Measurements from ENCODE around the gene ERBB4. TPM values are rescaled to one million over a fixed set of nuclear protein-coding genes. Genes with fewer than 3 reads are reported as not detected.

Gene ERBB4
- polyA plus RNA-seq, 2 of the 4 experiments (the other 2 are of a cell fraction) = not detected

DNA sequence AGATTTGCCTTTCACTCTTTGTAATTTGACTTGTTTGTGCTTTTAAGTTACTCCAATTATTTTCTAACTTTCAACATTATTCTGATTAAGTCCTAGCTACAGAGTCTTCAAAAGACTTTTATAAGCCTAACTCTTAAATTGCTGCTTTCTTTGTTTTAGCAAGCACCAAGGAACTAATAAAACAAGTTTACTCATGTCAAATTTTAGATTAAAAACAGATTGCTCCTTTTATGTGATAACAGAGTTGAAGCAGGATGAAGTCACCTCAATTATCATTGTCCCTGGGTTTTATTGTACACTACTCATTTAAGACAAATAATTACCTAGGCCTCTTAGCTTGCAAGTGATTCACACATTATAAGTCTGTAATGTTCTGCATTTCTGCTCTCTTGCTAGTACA is 678.4 kb downstream of the ERBB4 start:
- Histone ChIP-seq H3K4me3 (no peak overlapping the region), H3K4me1 (no peaks in the 10 kb centered on the region), H3K9me3 (no peaks in the 10 kb centered on the region), H3K27ac (no peak overlapping the region), H3K4me2 (no peak overlapping the region)
- POLR2A ChIA-PET = no interaction called here
- no peak for DNase-seq (ENCODE audit: low read depth in 1 of 2, low spot score in 1 of 2)
- CTCF ChIA-PET = no interaction called here
- no peak for ATAC-seq
- TF ChIP-seq POLR2A (IDR thresholded peaks at IDR 0.05; ENCODE audit: low read length) (no peak), ZC3H11A (IDR thresholded peaks at IDR 0.05) (no peak), CEBPB (IDR thresholded peaks at IDR 0.05) (no peak), CTCF (IDR thresholded peaks at IDR 0.05) (no peak), CHD4 (IDR thresholded peaks at IDR 0.05; ENCODE audit: borderline replicate concordance) (no peak), HOXB13 (CRISPR knock-in tag; IDR thresholded peaks at IDR 0.05; ENCODE audit: low read depth) (no peak), TFCP2L1 (CRISPR knock-in tag; IDR thresholded peaks at IDR 0.05) (no peak), GATA3 (IDR thresholded peaks at IDR 0.05; ENCODE audit: borderline replicate concordance) (no peak), FOXS1 (CRISPR knock-in tag; IDR thresholded peaks at IDR 0.05) (no peak), BHLHE40 (IDR thresholded peaks at IDR 0.05; ENCODE audit: low read depth, low read length) (no peak), KDM1A (IDR thresholded peaks at IDR 0.05; ENCODE audit: low read depth) (no peak), EP300 (IDR thresholded peaks at IDR 0.05) (no peak), ESRRA (IDR thresholded peaks at IDR 0.05; ENCODE audit: borderline replicate concordance, low read length) (no peak)
- FAIRE-seq = no peak

DNA sequence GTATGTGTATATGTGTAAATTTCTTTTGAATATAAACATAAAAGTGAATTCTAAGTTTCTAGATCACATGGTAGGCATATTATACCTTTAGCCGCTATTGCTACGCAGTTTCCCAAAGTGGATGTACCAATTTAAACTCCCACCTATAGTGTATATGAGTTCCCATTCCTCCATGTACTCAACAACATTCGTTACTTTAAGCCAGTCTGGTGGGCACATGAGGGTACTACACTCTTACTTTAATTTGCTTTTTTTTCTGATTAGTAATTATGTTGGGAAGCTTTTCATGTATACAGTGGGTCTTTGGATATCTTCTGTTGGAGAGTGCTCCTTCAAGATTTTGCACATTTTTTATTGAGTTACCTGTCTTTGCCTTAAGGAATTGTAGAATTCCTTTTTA is 683.8 kb downstream of the ERBB4 start:
- ChIA-PET POLR2A (no interaction called here), CTCF (no interaction called here)
- no peak overlapping the region for H3K4me3 ChIP-seq
- TF ChIP-seq MAFK (IDR thresholded peaks at IDR 0.05; ENCODE audit: partially characterized antibody) = no peak
- TF ChIP-seq EHMT2 (IDR thresholded peaks at IDR 0.05; ENCODE audit: low read depth) = no peak
- TF ChIP-seq CEBPB (IDR thresholded peaks at IDR 0.05) = no peak
- TF ChIP-seq EHF (CRISPR knock-in tag; IDR thresholded peaks at IDR 0.05) = no peak
- TF ChIP-seq POLR2A (IDR thresholded peaks at IDR 0.05; ENCODE audit: low read length) = no peak
- TF ChIP-seq NR3C1 (IDR thresholded peaks at IDR 0.05) = no peak
- TF ChIP-seq, protein P1, sequence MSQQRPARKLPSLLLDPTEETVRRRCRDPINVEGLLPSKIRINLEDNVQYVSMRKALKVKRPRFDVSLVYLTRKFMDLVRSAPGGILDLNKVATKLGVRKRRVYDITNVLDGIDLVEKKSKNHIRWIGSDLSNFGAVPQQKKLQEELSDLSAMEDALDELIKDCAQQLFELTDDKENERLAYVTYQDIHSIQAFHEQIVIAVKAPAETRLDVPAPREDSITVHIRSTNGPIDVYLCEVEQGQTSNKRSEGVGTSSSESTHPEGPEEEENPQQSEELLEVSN (IDR thresholded peaks at IDR 0.05; ENCODE audit: borderline replicate concordance, low read depth) = no peak
- no peak for TF ChIP-seq CBX8 (IDR thresholded peaks at IDR 0.05)
- no peak for TF ChIP-seq KDM5A (IDR thresholded peaks at IDR 0.05)
- TF ChIP-seq ZNF302 (CRISPR knock-in tag; IDR thresholded peaks at IDR 0.05) = no peak
- TF ChIP-seq POLR2AphosphoS2 (conservative IDR thresholded peaks at IDR 0.05; ENCODE audit: low read length) = no peak
- TF ChIP-seq HOXA7 (CRISPR knock-in tag; IDR thresholded peaks at IDR 0.05) = no peak
- no peak for TF ChIP-seq RFX5 (IDR thresholded peaks at IDR 0.05)
- TF ChIP-seq RNF2 (IDR thresholded peaks at IDR 0.05; ENCODE audit: borderline replicate concordance, low read depth) = no peak
- TF ChIP-seq EP300 (IDR thresholded peaks at IDR 0.05) = no peak
- TF ChIP-seq, protein P2, sequence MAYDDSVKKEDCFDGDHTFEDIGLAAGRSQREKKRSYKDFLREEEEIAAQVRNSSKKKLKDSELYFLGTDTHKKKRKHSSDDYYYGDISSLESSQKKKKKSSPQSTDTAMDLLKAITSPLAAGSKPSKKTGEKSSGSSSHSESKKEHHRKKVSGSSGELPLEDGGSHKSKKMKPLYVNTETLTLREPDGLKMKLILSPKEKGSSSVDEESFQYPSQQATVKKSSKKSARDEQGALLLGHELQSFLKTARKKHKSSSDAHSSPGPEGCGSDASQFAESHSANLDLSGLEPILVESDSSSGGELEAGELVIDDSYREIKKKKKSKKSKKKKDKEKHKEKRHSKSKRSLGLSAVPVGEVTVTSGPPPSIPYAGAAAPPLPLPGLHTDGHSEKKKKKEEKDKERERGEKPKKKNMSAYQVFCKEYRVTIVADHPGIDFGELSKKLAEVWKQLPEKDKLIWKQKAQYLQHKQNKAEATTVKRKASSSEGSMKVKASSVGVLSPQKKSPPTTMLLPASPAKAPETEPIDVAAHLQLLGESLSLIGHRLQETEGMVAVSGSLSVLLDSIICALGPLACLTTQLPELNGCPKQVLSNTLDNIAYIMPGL (CRISPR knock-in tag; IDR thresholded peaks at IDR 0.05; ENCODE audit: borderline replicate concordance) = no peak
- no peak for TF ChIP-seq FOSB (CRISPR knock-in tag; IDR thresholded peaks at IDR 0.05)
- no peak for TF ChIP-seq MAZ (IDR thresholded peaks at IDR 0.05; ENCODE audit: borderline replicate concordance, low read depth, low read length)
- TF ChIP-seq, protein P3, sequence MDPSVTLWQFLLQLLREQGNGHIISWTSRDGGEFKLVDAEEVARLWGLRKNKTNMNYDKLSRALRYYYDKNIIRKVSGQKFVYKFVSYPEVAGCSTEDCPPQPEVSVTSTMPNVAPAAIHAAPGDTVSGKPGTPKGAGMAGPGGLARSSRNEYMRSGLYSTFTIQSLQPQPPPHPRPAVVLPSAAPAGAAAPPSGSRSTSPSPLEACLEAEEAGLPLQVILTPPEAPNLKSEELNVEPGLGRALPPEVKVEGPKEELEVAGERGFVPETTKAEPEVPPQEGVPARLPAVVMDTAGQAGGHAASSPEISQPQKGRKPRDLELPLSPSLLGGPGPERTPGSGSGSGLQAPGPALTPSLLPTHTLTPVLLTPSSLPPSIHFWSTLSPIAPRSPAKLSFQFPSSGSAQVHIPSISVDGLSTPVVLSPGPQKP (IDR thresholded peaks at IDR 0.05; ENCODE audit: low read depth, low read length) = no peak
- DNase-seq (ENCODE audit: low read depth in 1 of 2, low spot score in 1 of 2) = no peak
- no peaks in the 10 kb centered on the region for H3K4me1 ChIP-seq
- H3K9me3 ChIP-seq = no peaks in the 10 kb centered on the region
- no peak overlapping the region for H3K4me2 ChIP-seq
- WGBS (ENCODE audit: missing lambda C conversion rate) = 58% methylated on average over 3 of the region's 3 CpGs
- ATAC-seq = no peak
- no peak for FAIRE-seq
- H3K27ac ChIP-seq = no peak overlapping the region
